ENCODE results near the gene SIAE. TPM values are rescaled to one million over a fixed set of nuclear protein-coding genes. Genes with fewer than 3 reads are reported as not detected.

SIAE gene
- total and polyA plus RNA-seq, 8 donors = 1.2 to 22.6 (median 10.2) TPM

GRCh38 chr11:124643605-124644425 lies 29.7 kb downstream of the SIAE start:
- Histone ChIP-seq H3K4me3 (no peak overlapping the region), H3K36me3 (peaks cover 0 to 31% (median 18%) of the 10 kb centered on the region in 4 donors), H3K27me3 (no peaks in the 10 kb centered on the region), H3K4me1 (peaks cover 0 to 8% (median 6%) of the 10 kb centered on the region in 4 donors), H3K9me3 (no peaks in the 10 kb centered on the region), H3K27ac (no peak overlapping the region)
- TF ChIP-seq POLR2AphosphoS5 (IDR thresholded peaks at IDR 0.05) (no peak), CTCF (IDR thresholded peaks at IDR 0.05) (no peak), EP300 (IDR thresholded peaks at IDR 0.05) (no peak), POLR2A (IDR thresholded peaks at IDR 0.05) (no peak)
- WGBS, 5 donors = 44 to 53% (median 46%) methylated on average over 3 of the region's 3 CpGs
- intact Hi-C loops (cut with DNase I; ENCODE audit: low total_unique reads) = no loop called here
- no peak for DNase-seq

GRCh38 chr11:124643042-124643604 lies 30.4 kb downstream of the SIAE start:
- H3K27me3 ChIP-seq = no peaks in the 10 kb centered on the region
- WGBS, 5 donors = 74 to 91% (median 88%) methylated on average over 10 of the region's 10 CpGs
- DNase-seq = no peak
- no peaks in the 10 kb centered on the region for H3K9me3 ChIP-seq
- peaks cover 0 to 38% (median 22%) of the 10 kb centered on the region in 4 donors for H3K36me3 ChIP-seq
- no peak overlapping the region for H3K27ac ChIP-seq
- TF ChIP-seq POLR2AphosphoS5 (IDR thresholded peaks at IDR 0.05) (no peak), CTCF (IDR thresholded peaks at IDR 0.05) (no peak), EP300 (IDR thresholded peaks at IDR 0.05) (no peak), POLR2A (IDR thresholded peaks at IDR 0.05) (no peak)
- H3K4me3 ChIP-seq = no peak overlapping the region
- H3K4me1 ChIP-seq = peaks cover 0 to 8% (median 6%) of the 10 kb centered on the region in 4 donors
- intact Hi-C loops (cut with DNase I; ENCODE audit: low total_unique reads) = no loop called here

GRCh38 chr11:124642628-124643027 lies 30.9 kb downstream of the SIAE start:
- intact Hi-C loops (cut with DNase I; ENCODE audit: low total_unique reads) = no loop called here
- H3K9me3 ChIP-seq = no peaks in the 10 kb centered on the region
- 88 to 95% (median 94%) methylated on average over 3 of the region's 3 CpGs for WGBS, 5 donors
- H3K27ac ChIP-seq = no peak overlapping the region
- peaks cover 5 to 40% (median 27%) of the 10 kb centered on the region in 4 donors for H3K36me3 ChIP-seq
- H3K4me3 ChIP-seq = no peak overlapping the region
- no peaks in the 10 kb centered on the region for H3K27me3 ChIP-seq
- no peak for TF ChIP-seq POLR2A (IDR thresholded peaks at IDR 0.05)
- TF ChIP-seq EP300 (IDR thresholded peaks at IDR 0.05) = no peak
- no peak for TF ChIP-seq POLR2AphosphoS5 (IDR thresholded peaks at IDR 0.05)
- no peak for TF ChIP-seq CTCF (IDR thresholded peaks at IDR 0.05)
- DNase-seq = no peak
- H3K4me1 ChIP-seq = peaks cover 0 to 8% (median 6%) of the 10 kb centered on the region in 4 donors

- 85 to 93% (median 92%) methylated on average over 5 of the region's 5 CpGs for WGBS, 5 donors
- H3K4me3 ChIP-seq = no peak overlapping the region
- no peak for DNase-seq
- H3K9me3 ChIP-seq = no peaks in the 10 kb centered on the region
- no peak for TF ChIP-seq EP300 (IDR thresholded peaks at IDR 0.05)
- no peak for TF ChIP-seq POLR2AphosphoS5 (IDR thresholded peaks at IDR 0.05)
- no peaks in the 10 kb centered on the region for H3K27me3 ChIP-seq
- H3K27ac ChIP-seq = no peak overlapping the region
- intact Hi-C loops (cut with DNase I; ENCODE audit: low total_unique reads) = no loop called here
- peaks cover 0 to 8% (median 6%) of the 10 kb centered on the region in 4 donors for H3K4me1 ChIP-seq
- H3K36me3 ChIP-seq = peaks cover 22 to 52% (median 44%) of the 10 kb centered on the region in 4 donors
These were observed 32.9 kb downstream of the SIAE start for GRCh38 chr11:124640666-124641065.

Data from stomach (tissue), 9 donors.